Activated CD4-positive, alpha-beta memory T cell treated with anti-CD3 and anti-CD28 coated beads for 36 hours (primary cell): ENCODE measurements around the gene ACY1. TPM values are rescaled to one million over a fixed set of nuclear protein-coding genes. Genes with fewer than 3 reads are reported as not detected.
"Not testable (repeated sequence)": the region's sequence is repeated elsewhere in the genome, so short reads cannot be mapped to it uniquely, and the experiment has no call there.

Source experiments
- CTCF ChIA-PET: fragments of 350-600 bp; sonication (Branson Sonifier 250); formaldehyde crosslinking; loops from one replicate; lab custom pipeline; 2021; ENCODE audit warnings: antibody characterized with exemption, inconsistent platforms; lab: Charles Lee
- POLR2A ChIA-PET: fragments of 350-600 bp; sonication (Branson Sonifier 250); formaldehyde crosslinking; loops from one replicate; lab custom pipeline; 2021; ENCODE audit warnings: antibody characterized with exemption; lab: Charles Lee
- DNase-seq: peaks from one replicate; pipeline ENCODE4 v3.0.0-alpha.2; 2020
- H3K27ac Mint-ChIP-seq: one replicate; pipeline ENCODE4 v1.8.0; 2021; ENCODE audit warnings: mixed read lengths
- H3K27me3 Mint-ChIP-seq: one replicate; pipeline ENCODE4 v1.8.0; 2021; ENCODE audit warnings: mixed read lengths
- H3K36me3 Mint-ChIP-seq: one replicate; pipeline ENCODE4 v1.8.0; 2021; ENCODE audit warnings: mixed read lengths
- H3K4me1 Mint-ChIP-seq: one replicate; pipeline ENCODE4 v1.8.0; 2021; ENCODE audit warnings: low read depth, mixed read lengths
- H3K4me3 Mint-ChIP-seq: one replicate; pipeline ENCODE4 v1.8.0; 2021; ENCODE audit warnings: mild to moderate bottlenecking, mixed read lengths
- H3K9me3 Mint-ChIP-seq: one replicate; pipeline ENCODE4 v1.8.0; 2021; ENCODE audit warnings: mixed read lengths
- intact Hi-C: fragments of 100-400 bp; cut with micrococcal nuclease; formaldehyde crosslinking; loops from one replicate; pipeline ENCODE4 v1.15.1; 2023
- total RNA-seq, 2 experiments: library from RNA; stranded (reverse); gene quantifications; one replicate each; pipeline ENCODE4 v1.2.3, GENCODE V29; 2021

Gene ACY1
- total RNA-seq, 2 experiments from 2014 or later: 53.1 to 59.2 TPM

- intact Hi-C loops: no loop called here
- peaks cover 32% of the 10 kb centered on the region for H3K4me1 Mint-ChIP-seq
- CTCF ChIA-PET: no interaction called here
- DNase-seq: no peak
- H3K36me3 Mint-ChIP-seq: peaks cover 23% of the 10 kb centered on the region
- POLR2A ChIA-PET: interaction anchor here (0.6 kb wide), 1 partner anchor 312 kb away, joined by 3 read pairs; no protein-coding TSS in a partner anchor
- no peak overlapping the region for H3K27ac Mint-ChIP-seq
- H3K9me3 Mint-ChIP-seq: no peaks in the 10 kb centered on the region
- H3K27me3 Mint-ChIP-seq: no peaks in the 10 kb centered on the region
- H3K4me3 Mint-ChIP-seq: no peak overlapping the region
Observed at GRCh38 chr3:51988286-51989146, 5.2 kb downstream of the ACY1 start.

- DNase-seq, intact Hi-C loops, H3K4me3 Mint-ChIP-seq, H3K9me3 Mint-ChIP-seq, H3K27ac Mint-ChIP-seq, H3K27me3 Mint-ChIP-seq: not testable (repeated sequence)
- H3K4me1 Mint-ChIP-seq: peaks cover 31% of the 10 kb centered on the region
- ChIA-PET CTCF (interaction anchor here (0.9 to 5.8 kb wide), 2 partner anchors 8 to 82 kb away, joined by 3 to 42 read pairs; partner anchors contain the start of gene ACY1), POLR2A (interaction anchor here (1.2 to 3.2 kb wide), 2 partner anchors 7 to 49 kb away, joined by 3 to 27 read pairs; partner anchors contain the start of genes ACY1, PARP3 and RRP9)
- H3K36me3 Mint-ChIP-seq: peaks cover 43% of the 10 kb centered on the region
Observed at GRCh38 chr3:51990501-51990971, 7.2 kb downstream of the ACY1 start.

GRCh38 chr3:51992017-51992682 lies 8.8 kb downstream of the ACY1 start:
- Mint-ChIP-seq H3K4me1 (peaks cover 34% of the 10 kb centered on the region), H3K27me3 (no peaks in the 10 kb centered on the region), H3K36me3 (peaks cover 47% of the 10 kb centered on the region), H3K27ac (peak overlapping the region; percentile 78), H3K4me3 (no peak overlapping the region), H3K9me3 (no peaks in the 10 kb centered on the region)
- no peak for DNase-seq
- POLR2A ChIA-PET: interaction anchor here (0.5 to 3.2 kb wide), 7 partner anchors 9 to 208 kb away, joined by 3 to 27 read pairs (median 4); partner anchors contain the start of genes ACY1 and DUSP7
- intact Hi-C loops: no loop called here
- CTCF ChIA-PET: interaction anchor here (1.6 to 5.8 kb wide), 3 partner anchors 9 to 61 kb away, joined by 4 to 42 read pairs (median 7); partner anchors contain the start of genes ABHD14B and ACY1

- not testable (repeated sequence) for H3K9me3 Mint-ChIP-seq, H3K27me3 Mint-ChIP-seq, DNase-seq
- ChIA-PET CTCF (interaction anchor here (1.3 to 5.8 kb wide), 3 partner anchors 11 to 60 kb away, joined by 4 to 42 read pairs (median 7); partner anchors contain the start of genes ABHD14B and ACY1), POLR2A (interaction anchor here (1.2 to 3.2 kb wide), 3 partner anchors 10 to 63 kb away, joined by 3 to 27 read pairs (median 4); partner anchors contain the start of genes ACY1, DUSP7 and PCBP4)
- intact Hi-C loops: loop anchor here (2.0 kb wide), 1 partner anchor 19 kb away; the partner anchor contains the start of genes ABHD14A and ABHD14B
- Mint-ChIP-seq H3K4me3 (peak overlapping the region; percentile 98), H3K4me1 (peaks cover 34% of the 10 kb centered on the region), H3K36me3 (peaks cover 47% of the 10 kb centered on the region), H3K27ac (peak overlapping the region; percentile 60)
Observed at GRCh38 chr3:51993657-51994056, 10.3 kb downstream of the ACY1 start.

GRCh38 chr3:51994530-51994929 lies 11.2 kb downstream of the ACY1 start:
- Mint-ChIP-seq H3K4me3 (peak overlapping the region; percentile 98), H3K27ac (peak overlapping the region; percentile 99), H3K9me3 (no peaks in the 10 kb centered on the region), H3K4me1 (peaks cover 34% of the 10 kb centered on the region), H3K36me3 (peaks cover 47% of the 10 kb centered on the region), H3K27me3 (no peaks in the 10 kb centered on the region)
- ChIA-PET POLR2A (interaction anchor here (1.2 to 2.5 kb wide), 6 partner anchors 8 to 160 kb away, joined by 3 to 45 read pairs (median 10); partner anchors contain the start of genes ACY1, PCBP4 and POC1A), CTCF (interaction anchor here (0.7 to 5.8 kb wide), 6 partner anchors 12 to 129 kb away, joined by 3 to 42 read pairs (median 8); partner anchors contain the start of genes ABHD14B, ACY1, DUSP7 and PARP3)
- DNase-seq: no peak
- intact Hi-C loops: loop anchor here (2.0 kb wide), 1 partner anchor 20 kb away; the partner anchor contains the start of genes ABHD14A and ABHD14B

- POLR2A ChIA-PET: interaction anchor here (0.6 to 2.5 kb wide), 16 partner anchors 9 to 485 kb away, joined by 3 to 45 read pairs (median 6); partner anchors contain the start of genes ABHD14B, ACY1, DUSP7 and PARP3
- CTCF ChIA-PET: interaction anchor here (0.6 to 5.8 kb wide), 7 partner anchors 13 to 159 kb away, joined by 3 to 42 read pairs (median 7); partner anchors contain the start of genes ABHD14B, ACY1, DUSP7 and PARP3
- intact Hi-C loops: loop anchor here (1.0 to 5.0 kb wide), 5 partner anchors 12 to 603 kb away; partner anchors contain the start of genes ABHD14A, ABHD14B, ACY1 and PARP3
- H3K4me3 Mint-ChIP-seq: peak within 1 kb of the TSS; percentile 98
- no peaks in the 10 kb centered on the region for H3K9me3 Mint-ChIP-seq
- DNase-seq: peak; percentile 96
- H3K36me3 Mint-ChIP-seq: peaks cover 47% of the 10 kb centered on the region
- peak within 1 kb of the TSS; percentile 99 for H3K27ac Mint-ChIP-seq
- H3K27me3 Mint-ChIP-seq: no peaks in the 10 kb centered on the region
- peaks cover 34% of the 10 kb centered on the region for H3K4me1 Mint-ChIP-seq
Observed at GRCh38 chr3:51995346-51996163, 12.2 kb downstream of the ACY1 start, which contains the start of gene RPL29. TSS of gene RPL29 (minus strand) at chr3:51995895. CDS start at chr3:51995461, 434 bp downstream.

GRCh38 chr3:51997172-51997571 lies 13.8 kb downstream of the ACY1 start:
- ChIA-PET POLR2A (no interaction called here), CTCF (interaction anchor here (0.8 to 1.6 kb wide), 3 partner anchors 54 to 342 kb away, joined by 3 to 4 read pairs (median 4); no protein-coding TSS in a partner anchor)
- DNase-seq: no peak
- Mint-ChIP-seq H3K36me3 (peaks cover 37% of the 10 kb centered on the region), H3K4me1 (peaks cover 28% of the 10 kb centered on the region), H3K27me3 (no peaks in the 10 kb centered on the region), H3K9me3 (no peaks in the 10 kb centered on the region), H3K27ac (no peak overlapping the region), H3K4me3 (no peak overlapping the region)
- intact Hi-C loops: loop anchor here (5.0 kb wide), 1 partner anchor 605 kb away; the partner anchor contains the start of gene RBM15B

- ChIA-PET POLR2A (no interaction called here), CTCF (interaction anchor here (0.6 to 1.7 kb wide), 5 partner anchors 55 to 423 kb away, joined by 3 to 8 read pairs (median 4); no protein-coding TSS in a partner anchor)
- no peaks in the 10 kb centered on the region for H3K9me3 Mint-ChIP-seq
- H3K4me3 Mint-ChIP-seq: no peak overlapping the region
- H3K36me3 Mint-ChIP-seq: peaks cover 28% of the 10 kb centered on the region
- intact Hi-C loops: loop anchor here (5.0 kb wide), 1 partner anchor 606 kb away; the partner anchor contains the start of gene RBM15B
- DNase-seq: no peak
- no peaks in the 10 kb centered on the region for H3K27me3 Mint-ChIP-seq
- H3K4me1 Mint-ChIP-seq: peaks cover 20% of the 10 kb centered on the region
- H3K27ac Mint-ChIP-seq: no peak overlapping the region
Observed at GRCh38 chr3:51997935-51998596, 14.7 kb downstream of the ACY1 start.

GRCh38 chr3:51998774-51999173 lies 15.4 kb downstream of the ACY1 start:
- Mint-ChIP-seq H3K27ac (no peak overlapping the region), H3K4me1 (peaks cover 15% of the 10 kb centered on the region), H3K4me3 (no peak overlapping the region), H3K27me3 (no peaks in the 10 kb centered on the region), H3K36me3 (peaks cover 21% of the 10 kb centered on the region), H3K9me3 (no peaks in the 10 kb centered on the region)
- DNase-seq: no peak
- intact Hi-C loops: loop anchor here (5.0 kb wide), 1 partner anchor 606 kb away; the partner anchor contains the start of gene RBM15B
- ChIA-PET POLR2A (no interaction called here), CTCF (interaction anchor here (0.6 to 1.7 kb wide), 4 partner anchors 124 to 422 kb away, joined by 3 to 8 read pairs (median 5); no protein-coding TSS in a partner anchor)
